ENCODE results near the gene TEX28.
A peak's percentile ranks its signal among the peaks of the same experiment; 100 is the strongest.
"Not testable (repeated sequence)": the region's sequence is repeated elsewhere in the genome, so short reads cannot be mapped to it uniquely, and the experiment has no call there.

TEX28 gene, protein sequence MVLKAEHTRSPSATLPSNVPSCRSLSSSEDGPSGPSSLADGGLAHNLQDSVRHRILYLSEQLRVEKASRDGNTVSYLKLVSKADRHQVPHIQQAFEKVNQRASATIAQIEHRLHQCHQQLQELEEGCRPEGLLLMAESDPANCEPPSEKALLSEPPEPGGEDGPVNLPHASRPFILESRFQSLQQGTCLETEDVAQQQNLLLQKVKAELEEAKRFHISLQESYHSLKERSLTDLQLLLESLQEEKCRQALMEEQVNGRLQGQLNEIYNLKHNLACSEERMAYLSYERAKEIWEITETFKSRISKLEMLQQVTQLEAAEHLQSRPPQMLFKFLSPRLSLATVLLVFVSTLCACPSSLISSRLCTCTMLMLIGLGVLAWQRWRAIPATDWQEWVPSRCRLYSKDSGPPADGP

DNA sequence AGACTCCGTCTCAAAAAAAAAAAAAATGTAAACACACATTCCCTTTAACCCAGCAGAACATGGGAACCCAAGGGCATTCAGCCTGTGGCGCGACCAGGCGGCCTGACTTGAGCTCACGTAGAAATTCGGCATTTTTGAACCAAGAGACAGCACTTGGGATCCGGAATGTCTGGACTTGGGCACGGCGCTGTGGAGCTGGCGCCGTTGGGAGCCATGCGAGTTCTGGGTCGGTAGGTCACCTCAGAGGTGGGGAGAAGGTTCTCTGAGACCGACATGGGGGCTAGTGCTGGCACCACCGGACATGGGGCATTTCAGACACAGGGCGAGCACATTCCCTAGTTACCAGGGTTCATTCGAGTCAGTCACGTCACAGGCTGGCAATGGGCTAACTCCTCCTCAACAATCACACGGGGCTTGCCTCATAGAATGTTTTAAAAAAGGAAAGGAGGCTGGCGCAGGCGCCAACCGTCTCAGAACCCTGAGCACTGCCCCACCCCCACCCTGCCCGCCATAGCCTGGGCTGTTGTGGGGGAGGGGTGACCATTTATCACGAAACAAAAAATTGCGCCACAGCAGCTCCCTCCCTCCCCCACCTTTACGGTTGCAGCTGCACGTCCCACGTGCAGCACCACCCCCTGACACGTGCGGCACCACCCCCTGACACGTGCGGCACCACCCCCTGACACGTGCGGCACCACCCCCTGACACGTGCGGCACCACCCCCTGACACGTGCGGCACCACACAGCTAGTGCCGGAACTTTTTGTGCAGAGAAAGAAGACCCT is at the start of gene TEX28:
TEX28 (minus strand) TSS at position 334 of the 784 bp plus-strand sequence. CDS start 3,007 bp downstream, outside the sequence.
- DNase-seq: no peak

GRCh38 chrX:154343620-154344019 is 48.7 kb upstream of the TEX28 start:
- not testable (repeated sequence) for DNase-seq

GRCh38 chrX:154343063-154343462 is 48.1 kb upstream of the TEX28 start:
- not testable (repeated sequence) for DNase-seq

GRCh38 chrX:154341399-154342298 is 46.7 kb upstream of the TEX28 start:
- not testable (repeated sequence) for DNase-seq

- DNase-seq: no peak
Observed at GRCh38 chrX:154334496-154334895, 39.6 kb upstream of the TEX28 start.

DNA sequence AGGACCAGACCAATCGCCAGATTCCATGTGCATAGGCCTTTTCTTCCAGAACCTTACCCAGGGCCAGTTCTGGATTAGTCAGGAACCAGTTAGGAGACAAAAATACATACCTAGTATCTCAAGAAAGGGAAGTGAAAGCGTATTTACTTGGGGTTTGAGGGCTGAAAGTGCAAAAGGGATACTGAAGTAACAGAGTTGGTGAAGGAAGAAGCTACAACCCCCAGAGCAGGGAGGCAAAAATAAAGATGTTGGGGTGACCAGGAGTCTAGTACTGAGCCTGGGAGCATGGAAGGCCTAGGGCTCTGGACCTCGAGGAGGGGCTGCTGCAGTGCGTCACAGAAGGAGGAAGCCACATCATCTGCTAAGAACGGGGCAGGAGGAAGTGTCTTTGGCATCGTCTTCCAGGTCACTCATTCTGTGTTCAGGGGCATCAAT is 38.9 kb upstream of the TEX28 start:
- no peak for DNase-seq

DNA sequence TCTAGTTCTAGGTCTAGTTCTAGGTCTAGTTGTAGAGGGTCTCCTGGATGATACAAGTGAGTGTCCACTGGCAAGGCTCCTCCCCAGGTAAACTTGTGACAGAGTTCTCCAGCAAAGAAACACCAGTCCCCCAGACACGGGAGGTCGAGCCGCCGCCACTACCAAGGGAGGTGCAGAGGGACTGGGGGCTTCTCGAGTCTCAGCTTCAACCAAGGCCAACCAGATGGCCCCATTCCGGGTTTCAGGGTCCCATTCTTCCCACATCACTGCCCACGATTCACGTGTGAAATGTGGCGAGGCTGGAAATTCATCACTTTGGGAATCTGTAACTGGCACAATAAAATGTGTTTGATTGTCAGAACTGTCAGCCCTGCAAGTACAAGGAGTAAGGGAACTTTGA is 38.2 kb upstream of the TEX28 start:
- no peak for DNase-seq

DNA sequence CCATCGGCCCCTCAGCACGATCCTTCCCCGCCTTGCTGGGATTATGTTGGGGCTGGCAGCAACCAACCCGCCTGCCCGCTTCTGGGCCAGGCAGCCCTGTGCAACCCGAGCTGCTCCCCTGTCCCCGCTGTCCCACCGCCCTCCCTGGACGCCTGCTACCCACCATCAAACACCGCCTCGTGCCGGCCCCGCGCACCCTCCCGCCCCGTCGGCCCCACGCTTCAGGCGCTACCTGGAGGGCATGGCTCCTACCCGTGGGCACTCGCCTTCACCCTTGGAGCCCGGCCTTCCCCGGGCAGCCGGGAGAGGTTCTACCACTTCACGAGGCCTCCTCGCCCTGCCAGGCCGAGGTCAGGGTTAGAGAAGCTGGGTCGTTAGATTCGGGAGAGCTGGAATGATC is 37.6 kb upstream of the TEX28 start:
- no peak for DNase-seq

- DNase-seq: no peak
Observed at GRCh38 chrX:154329294-154329693, 34.4 kb upstream of the TEX28 start.

DNA sequence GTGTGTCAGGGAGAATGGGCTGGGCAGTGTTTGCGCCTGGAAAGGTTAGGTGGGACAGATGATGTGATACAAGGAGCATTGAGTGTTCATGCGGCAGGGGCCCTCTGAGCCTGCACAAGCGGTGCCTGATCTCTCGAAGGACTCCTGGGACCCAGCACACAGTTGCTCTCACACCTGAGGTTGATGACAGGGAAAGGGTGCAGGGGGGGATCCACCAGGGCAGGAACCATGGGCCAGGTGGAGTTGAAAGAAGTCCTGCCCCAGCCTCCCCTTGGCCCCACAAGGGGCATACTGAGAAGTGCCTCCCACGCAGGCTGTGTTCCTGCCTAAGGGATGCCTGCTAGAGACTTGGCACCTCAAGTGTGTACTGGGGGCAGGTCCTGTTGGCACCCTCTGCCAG is 33.7 kb upstream of the TEX28 start:
- DNase-seq: no peak

- no peak for DNase-seq
Observed at GRCh38 chrX:154327038-154327820, 32.3 kb upstream of the TEX28 start.

DNA sequence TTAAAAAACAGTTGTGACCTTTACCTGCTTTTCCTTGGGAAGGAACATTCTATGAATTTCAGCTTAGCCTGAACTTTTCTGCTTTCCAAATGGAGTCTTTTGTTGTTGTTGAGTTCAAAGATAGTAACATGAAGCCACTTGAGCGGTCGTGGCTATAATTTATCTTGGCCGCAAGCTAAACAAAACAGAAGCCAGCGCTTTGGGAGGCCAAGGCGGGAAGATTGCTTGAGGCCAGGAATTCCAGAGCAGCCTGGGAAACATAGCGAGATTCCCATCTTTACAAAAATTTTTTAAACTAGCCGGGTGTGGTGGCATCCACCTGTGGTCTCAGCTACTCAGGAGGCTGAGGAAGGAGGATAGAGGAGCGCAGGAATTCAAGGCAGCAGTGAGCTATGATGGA is 30.6 kb upstream of the TEX28 start:
- no peak for DNase-seq

GRCh38 chrX:154323537-154323936 is 28.6 kb upstream of the TEX28 start:
- no peak for DNase-seq

- no peak for DNase-seq
Observed at GRCh38 chrX:154322890-154323289, 28.0 kb upstream of the TEX28 start.

- DNase-seq: peak in 7 of 58 donors; percentile 2 to 18 (median 5)
Observed at GRCh38 chrX:154321594-154321993, 26.7 kb upstream of the TEX28 start.

DNA sequence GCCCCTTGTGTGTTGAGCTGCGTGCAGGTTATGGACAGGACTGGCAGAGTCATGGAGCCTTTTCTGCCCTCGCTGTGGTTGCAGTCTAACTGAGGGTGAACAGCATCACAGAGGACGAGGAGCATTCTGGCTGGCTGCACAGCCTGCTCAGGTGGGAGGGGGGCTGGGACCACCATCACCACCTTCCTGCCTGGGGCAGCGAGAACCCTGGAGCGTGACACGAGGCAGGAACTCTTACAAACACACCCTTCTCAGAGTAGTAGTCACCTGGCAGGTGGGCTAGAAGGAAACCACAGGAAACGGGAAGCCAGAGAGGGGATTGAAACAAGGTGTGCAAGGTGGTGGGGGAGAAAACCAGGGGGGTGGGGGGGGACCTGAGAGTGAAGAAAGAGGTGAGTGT is 26.2 kb upstream of the TEX28 start:
- no peak for DNase-seq

DNA sequence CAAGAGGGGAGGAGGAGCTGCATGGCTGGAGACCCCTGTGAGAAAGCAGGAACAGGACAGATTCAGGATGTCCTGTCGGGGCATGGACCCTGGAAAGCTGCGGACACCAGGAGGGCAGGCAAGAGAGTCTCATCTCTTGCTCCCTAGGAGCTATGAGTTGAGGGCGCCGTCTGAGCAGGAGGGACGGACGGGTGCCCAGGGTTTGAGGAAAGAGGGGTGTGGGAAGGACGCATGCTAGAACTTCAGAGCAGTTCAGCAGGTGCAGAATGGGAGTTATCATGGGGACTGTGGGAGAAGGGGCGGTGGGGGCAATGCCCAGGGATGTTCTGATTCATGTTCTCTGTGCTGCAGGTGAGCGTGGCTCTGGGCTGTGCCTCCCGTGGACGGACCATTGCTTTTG is 25.5 kb upstream of the TEX28 start:
- DNase-seq: no peak

DNA sequence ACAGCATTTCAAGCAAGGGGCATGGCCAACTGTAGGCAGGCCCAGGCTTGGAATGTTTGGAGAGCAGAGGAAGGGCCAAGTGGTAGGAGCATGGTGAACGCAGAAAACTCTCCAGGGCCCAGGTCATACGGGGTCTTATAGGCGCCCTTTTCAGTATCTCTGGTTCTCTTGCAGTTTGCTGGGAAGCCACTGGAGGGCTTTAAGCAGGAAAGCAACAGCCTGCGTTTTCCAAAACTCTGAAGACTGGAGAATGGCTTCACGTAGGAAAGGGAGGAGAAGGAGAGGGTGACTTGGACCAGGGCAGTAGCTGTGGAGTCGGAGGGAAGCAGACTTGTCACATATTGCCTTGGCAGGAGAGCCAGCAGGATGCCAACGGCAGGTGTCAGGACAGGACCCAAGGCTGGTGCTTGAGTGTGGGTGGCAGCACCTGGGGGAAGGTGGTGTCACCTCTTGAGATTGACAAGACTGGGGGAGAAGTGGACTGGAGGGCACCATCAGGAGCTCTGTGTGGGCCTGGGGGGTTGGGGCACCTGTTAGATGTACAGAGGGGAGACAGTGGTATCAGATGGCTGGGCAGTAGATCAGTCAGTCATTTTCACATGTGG is 22.6 kb upstream of the TEX28 start:
- DNase-seq: no peak

- no peak for DNase-seq
Observed at GRCh38 chrX:154315416-154315815, 20.5 kb upstream of the TEX28 start.

- DNase-seq: no peak
Observed at GRCh38 chrX:154313147-154313546, 18.2 kb upstream of the TEX28 start.
